Keratinocyte (primary cell): ENCODE measurements around the gene FTO.

ENCODE experiments used
- EZH2 ChIP-seq: IDR thresholded peaks from one replicate; pipeline ENCODE4 v1.6.1; 2012; ENCODE audit warnings: inconsistent platforms, mild to moderate bottlenecking, low read length, moderate library complexity
- TF ChIP-seq, protein P1 (sequence below), 3 experiments: IDR thresholded peaks in 1 of 3; conservative IDR thresholded peaks in 1 of 3; optimal IDR thresholded peaks in 1 of 3; 2 replicates in 2 of 3; 3 replicates in 1 of 3; pipeline versions ENCODE3 to v1.5.1; 2011; ENCODE audit warnings: low read length in 3 of 3, mild to moderate bottlenecking in 3 of 3, moderate library complexity in 2 of 3, control low read depth in 1 of 3, inconsistent platforms in 1 of 3; ENCODE audit not compliant: insufficient read depth in 2 of 3; ENCODE audit errors: extremely low read depth in 1 of 3

GRCh38 chr16:53821487-53821886 is 117.5 kb downstream of the FTO start:
- TF ChIP-seq, protein P1, sequence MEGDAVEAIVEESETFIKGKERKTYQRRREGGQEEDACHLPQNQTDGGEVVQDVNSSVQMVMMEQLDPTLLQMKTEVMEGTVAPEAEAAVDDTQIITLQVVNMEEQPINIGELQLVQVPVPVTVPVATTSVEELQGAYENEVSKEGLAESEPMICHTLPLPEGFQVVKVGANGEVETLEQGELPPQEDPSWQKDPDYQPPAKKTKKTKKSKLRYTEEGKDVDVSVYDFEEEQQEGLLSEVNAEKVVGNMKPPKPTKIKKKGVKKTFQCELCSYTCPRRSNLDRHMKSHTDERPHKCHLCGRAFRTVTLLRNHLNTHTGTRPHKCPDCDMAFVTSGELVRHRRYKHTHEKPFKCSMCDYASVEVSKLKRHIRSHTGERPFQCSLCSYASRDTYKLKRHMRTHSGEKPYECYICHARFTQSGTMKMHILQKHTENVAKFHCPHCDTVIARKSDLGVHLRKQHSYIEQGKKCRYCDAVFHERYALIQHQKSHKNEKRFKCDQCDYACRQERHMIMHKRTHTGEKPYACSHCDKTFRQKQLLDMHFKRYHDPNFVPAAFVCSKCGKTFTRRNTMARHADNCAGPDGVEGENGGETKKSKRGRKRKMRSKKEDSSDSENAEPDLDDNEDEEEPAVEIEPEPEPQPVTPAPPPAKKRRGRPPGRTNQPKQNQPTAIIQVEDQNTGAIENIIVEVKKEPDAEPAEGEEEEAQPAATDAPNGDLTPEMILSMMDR (optimal IDR thresholded peaks at IDR 0.05 in 1 of 3, IDR thresholded peaks at IDR 0.05 in 1 of 3, conservative IDR thresholded peaks at IDR 0.05 in 1 of 3; ENCODE audit: extremely low read depth in 1 of 3, insufficient read depth in 2 of 3, low read length in 3 of 3): no peak
- TF ChIP-seq EZH2: no peak
